DND-41 (cell line): Measurements from ENCODE around the gene PTDSS2.

Source experiments
- ATAC-seq: fragments of 200-7000 bp; cut with Tn5 transposase; 3 replicates; pipeline ENCODE4 v1.9.1; 2021; ENCODE audit warnings: low read depth; ENCODE audit not compliant: insufficient read depth
- DNase-seq: peaks from one replicate; pipeline ENCODE4 v3.0.0-alpha.2; 2020
- H2AFZ ChIP-seq: 2 replicates; pipeline ENCODE4 v1.6.0; 2012; ENCODE audit warnings: low read depth, low read length
- H3K27ac ChIP-seq: 2 replicates; pipeline ENCODE4 v1.5.1; 2012; ENCODE audit warnings: low read length, inconsistent platforms
- H3K27me3 ChIP-seq: fragments of 200-600 bp; sonication (generic); 2 replicates; pipeline ENCODE4 v1.6.0; 2012; ENCODE audit warnings: low read length, mild to moderate bottlenecking, inconsistent platforms; ENCODE audit not compliant: insufficient read depth, poor library complexity
- H3K36me3 ChIP-seq: 2 replicates; pipeline ENCODE4 v1.5.1; 2012; ENCODE audit warnings: low read length, inconsistent platforms; ENCODE audit not compliant: insufficient read depth
- H3K4me1 ChIP-seq: 2 replicates; pipeline ENCODE4 v1.5.1; 2012; ENCODE audit warnings: mild to moderate bottlenecking, low read length; ENCODE audit not compliant: insufficient read depth
- H3K4me2 ChIP-seq: 2 replicates; pipeline ENCODE4 v1.6.0; 2012; ENCODE audit warnings: mild to moderate bottlenecking, moderate library complexity, low read length, inconsistent platforms; ENCODE audit not compliant: insufficient read depth
- H3K4me3 ChIP-seq, 2 experiments: fragments of 200-600 bp in 1 of 2; shearing (Covaris generic) in 1 of 2; 2 replicates each; pipeline ENCODE4 v1.5.1; 2012 to 2016; ENCODE audit warnings: inconsistent platforms in 2 of 2, low read length in 2 of 2, mild to moderate bottlenecking in 2 of 2, low read depth in 1 of 2, moderate library complexity in 1 of 2
- H3K79me2 ChIP-seq: 2 replicates; pipeline ENCODE4 v1.6.0; 2012; ENCODE audit warnings: low read length, inconsistent platforms; ENCODE audit not compliant: insufficient read depth
- H3K9ac ChIP-seq: 2 replicates; pipeline ENCODE4 v1.6.0; 2012; ENCODE audit warnings: low read depth, mild to moderate bottlenecking, inconsistent platforms, low read length, moderate library complexity
- H3K9me3 ChIP-seq: 2 replicates; pipeline ENCODE4 v1.5.1; 2012; ENCODE audit warnings: low read length, moderate library complexity, mild to moderate bottlenecking, inconsistent platforms; ENCODE audit not compliant: insufficient read depth, severe bottlenecking
- H4K20me1 ChIP-seq: 2 replicates; pipeline ENCODE4 v1.6.0; 2012; ENCODE audit warnings: low read length; ENCODE audit not compliant: insufficient read depth
- EZH2 ChIP-seq: IDR thresholded peaks from 3 replicates; pipeline ENCODE4 v1.6.1; 2012; ENCODE audit warnings: borderline replicate concordance, low read depth, mild to moderate bottlenecking, moderate library complexity, low read length, inconsistent platforms; ENCODE audit not compliant: severe bottlenecking
- TF ChIP-seq, protein P1 (sequence below): IDR thresholded peaks from 2 replicates; pipeline ENCODE4 v1.5.1; 2012; ENCODE audit warnings: borderline replicate concordance, low read length, moderate library complexity, mild to moderate bottlenecking; ENCODE audit not compliant: poor library complexity, severe bottlenecking; ENCODE audit errors: extremely low read depth

The PTDSS2 gene

DNA sequence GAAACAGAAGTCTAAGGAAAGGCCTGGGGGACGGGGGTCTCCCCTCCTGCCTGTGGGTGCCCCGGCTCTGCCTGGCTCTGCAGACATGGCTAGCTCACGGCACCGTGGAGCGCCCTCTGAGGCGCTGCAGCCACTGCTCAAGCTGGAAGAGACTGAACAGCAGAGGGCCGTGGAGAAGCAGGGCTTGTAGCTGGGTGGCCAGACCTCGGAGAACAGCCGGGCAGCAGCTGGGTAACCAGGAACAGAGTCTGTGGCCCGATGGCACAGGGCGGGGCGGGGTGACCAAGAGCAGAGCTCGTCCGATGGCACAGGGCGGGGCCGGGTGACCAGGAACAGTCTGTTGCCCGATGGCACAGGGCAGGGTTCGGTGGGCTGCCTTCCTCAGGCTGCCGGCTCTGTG is 38.9 kb downstream of the PTDSS2 start:
- TF ChIP-seq, protein P1, sequence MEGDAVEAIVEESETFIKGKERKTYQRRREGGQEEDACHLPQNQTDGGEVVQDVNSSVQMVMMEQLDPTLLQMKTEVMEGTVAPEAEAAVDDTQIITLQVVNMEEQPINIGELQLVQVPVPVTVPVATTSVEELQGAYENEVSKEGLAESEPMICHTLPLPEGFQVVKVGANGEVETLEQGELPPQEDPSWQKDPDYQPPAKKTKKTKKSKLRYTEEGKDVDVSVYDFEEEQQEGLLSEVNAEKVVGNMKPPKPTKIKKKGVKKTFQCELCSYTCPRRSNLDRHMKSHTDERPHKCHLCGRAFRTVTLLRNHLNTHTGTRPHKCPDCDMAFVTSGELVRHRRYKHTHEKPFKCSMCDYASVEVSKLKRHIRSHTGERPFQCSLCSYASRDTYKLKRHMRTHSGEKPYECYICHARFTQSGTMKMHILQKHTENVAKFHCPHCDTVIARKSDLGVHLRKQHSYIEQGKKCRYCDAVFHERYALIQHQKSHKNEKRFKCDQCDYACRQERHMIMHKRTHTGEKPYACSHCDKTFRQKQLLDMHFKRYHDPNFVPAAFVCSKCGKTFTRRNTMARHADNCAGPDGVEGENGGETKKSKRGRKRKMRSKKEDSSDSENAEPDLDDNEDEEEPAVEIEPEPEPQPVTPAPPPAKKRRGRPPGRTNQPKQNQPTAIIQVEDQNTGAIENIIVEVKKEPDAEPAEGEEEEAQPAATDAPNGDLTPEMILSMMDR = no peak
- no peak for TF ChIP-seq EZH2
- no peak for ATAC-seq
- H3K36me3 ChIP-seq = peaks cover 42% of the 10 kb centered on the region

DNA sequence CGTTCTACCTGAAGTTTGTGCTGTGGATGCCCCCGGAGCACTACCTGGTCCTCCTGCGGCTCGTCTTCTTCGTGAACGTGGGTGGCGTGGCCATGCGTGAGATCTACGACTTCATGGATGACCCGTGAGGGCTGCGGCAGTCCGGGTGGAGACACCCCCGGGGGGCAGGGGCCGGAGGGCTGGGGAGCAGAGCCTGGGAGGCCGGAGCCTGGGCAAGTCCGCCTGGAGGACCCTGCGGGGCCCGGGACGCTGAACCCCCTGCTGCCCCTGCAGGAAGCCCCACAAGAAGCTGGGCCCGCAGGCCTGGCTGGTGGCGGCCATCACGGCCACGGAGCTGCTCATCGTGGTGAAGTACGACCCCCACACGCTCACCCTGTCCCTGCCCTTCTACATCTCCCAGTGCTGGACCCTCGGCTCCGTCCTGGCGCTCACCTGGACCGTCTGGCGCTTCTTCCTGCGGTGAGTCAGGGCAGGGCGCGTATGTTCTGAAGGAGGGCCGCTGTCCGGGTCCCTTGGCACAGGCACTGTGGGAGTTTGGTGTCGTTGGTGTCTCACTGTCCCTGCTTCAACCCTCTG is 39.6 kb downstream of the PTDSS2 start:
- H3K9me3 ChIP-seq = no peaks in the 10 kb centered on the region
- no peak overlapping the region for H3K4me3 ChIP-seq
- H3K4me1 ChIP-seq = no peaks in the 10 kb centered on the region
- no peak for TF ChIP-seq EZH2
- TF ChIP-seq, protein P1 = no peak
- H3K36me3 ChIP-seq = peaks cover 48% of the 10 kb centered on the region
- no peaks in the 10 kb centered on the region for H3K27me3 ChIP-seq
- H3K9ac ChIP-seq = no peak overlapping the region
- no peak for DNase-seq
- no peak overlapping the region for H2AFZ ChIP-seq
- H3K4me2 ChIP-seq = no peak overlapping the region
- H4K20me1 ChIP-seq = peaks cover 5% of the 10 kb centered on the region; the same call in 1 of the 2 replicates
- no peak overlapping the region for H3K27ac ChIP-seq
- ATAC-seq = no peak
- 0 out of 2 replicates have a peak, but pooled peaks cover 4% of the 10 kb centered on the region for H3K79me2 ChIP-seq

More for the DNA sequence above, 38.9 kb downstream of the PTDSS2 start:
- no peak overlapping the region for H3K4me2 ChIP-seq
- H3K79me2 ChIP-seq = peaks cover 8% of the 10 kb centered on the region; the same call in 1 of the 2 replicates
- no peaks in the 10 kb centered on the region for H3K27me3 ChIP-seq
- H4K20me1 ChIP-seq = peaks cover 11% of the 10 kb centered on the region; the same call in 1 of the 2 replicates
- no peak overlapping the region for H3K27ac ChIP-seq
- no peak overlapping the region for H3K4me3 ChIP-seq
- no peak overlapping the region for H3K9ac ChIP-seq
- H3K4me1 ChIP-seq = no peaks in the 10 kb centered on the region
- H3K9me3 ChIP-seq = no peaks in the 10 kb centered on the region
- no peak for DNase-seq
- H2AFZ ChIP-seq = no peak overlapping the region

DNA sequence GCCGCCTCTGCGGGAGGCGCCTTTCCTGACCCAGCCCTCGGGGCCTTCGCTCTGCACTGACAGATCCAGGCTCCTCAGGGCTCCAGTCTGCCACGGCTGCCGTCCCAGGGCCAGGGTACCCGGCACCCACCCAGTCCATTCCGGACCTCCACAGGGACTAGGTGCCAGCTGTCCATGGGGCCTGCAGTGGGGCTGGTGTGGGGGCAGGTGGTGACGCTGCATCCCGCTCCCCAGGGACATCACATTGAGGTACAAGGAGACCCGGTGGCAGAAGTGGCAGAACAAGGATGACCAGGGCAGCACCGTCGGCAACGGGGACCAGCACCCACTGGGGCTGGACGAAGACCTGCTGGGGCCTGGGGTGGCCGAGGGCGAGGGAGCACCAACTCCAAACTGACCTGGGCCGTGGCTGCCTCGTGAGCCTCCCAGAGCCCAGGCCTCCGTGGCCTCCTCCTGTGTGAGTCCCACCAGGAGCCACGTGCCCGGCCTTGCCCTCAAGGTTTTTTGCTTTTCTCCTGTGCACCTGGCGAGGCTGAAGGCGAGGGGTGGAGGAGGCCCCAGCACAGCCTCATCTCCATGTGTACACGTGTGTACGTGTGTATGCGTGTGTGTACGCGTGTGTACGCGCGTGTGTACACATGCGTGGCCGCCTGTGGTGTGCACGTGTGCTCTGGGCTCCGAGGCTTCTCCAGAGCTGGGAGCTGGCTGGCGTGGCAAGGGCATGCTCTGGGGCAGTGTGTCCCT is 40.3 kb downstream of the PTDSS2 start:
- TF ChIP-seq, protein P1 = no peak
- no peak for TF ChIP-seq EZH2
- H2AFZ ChIP-seq = no peak overlapping the region
- no peaks in the 10 kb centered on the region for H3K79me2 ChIP-seq
- H3K9me3 ChIP-seq = no peaks in the 10 kb centered on the region
- ATAC-seq (no peak), DNase-seq (no peak)
- H3K27me3 ChIP-seq = no peaks in the 10 kb centered on the region
- peaks cover 7% of the 10 kb centered on the region; the same call in 1 of the 2 replicates for H4K20me1 ChIP-seq
- no peak overlapping the region for H3K9ac ChIP-seq
- no peak overlapping the region for H3K27ac ChIP-seq
- no peaks in the 10 kb centered on the region for H3K4me1 ChIP-seq
- H3K36me3 ChIP-seq = peaks cover 54% of the 10 kb centered on the region
- H3K4me2 ChIP-seq = no peak overlapping the region
- H3K4me3 ChIP-seq = no peak overlapping the region
